ENCODE data around the gene ITIH2.
"Not testable (repeated sequence)": the region's sequence is repeated elsewhere in the genome, so short reads cannot be mapped to it uniquely, and the experiment has no call there.

Gene ITIH2

DNA sequence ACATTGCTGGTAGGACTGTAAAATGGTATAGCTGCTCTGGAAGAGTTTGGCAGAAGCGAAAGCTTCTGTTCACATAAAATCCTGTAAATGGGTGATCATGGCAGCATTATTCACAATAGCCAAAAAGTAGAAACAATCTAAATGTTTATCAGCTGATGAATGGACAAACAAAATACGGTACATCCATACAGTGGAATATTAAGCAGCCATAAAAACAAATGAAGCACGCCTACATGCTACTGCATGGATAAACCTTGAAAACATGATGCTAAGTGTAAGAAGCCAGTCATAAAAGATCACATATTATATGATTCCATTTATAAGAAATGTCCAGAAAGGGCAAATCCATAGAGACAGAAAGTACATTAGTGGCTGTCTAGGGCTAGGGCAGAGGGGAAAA, 52.0 kb downstream of the ITIH2 start:
- Histone ChIP-seq H3K27me3 (ENCODE audit: low read depth, low read length) (no peaks in the 10 kb centered on the region), H3K27ac (ENCODE audit: low read length) (no peak overlapping the region), H3K4me3 (ENCODE audit: low read depth in 1 of 2, low read length in 2 of 2) (no peak overlapping the region), H3K4me1 (ENCODE audit: control insufficient read depth in 1 of 2, insufficient read depth in 2 of 2, low read length in 2 of 2) (no peaks in the 10 kb centered on the region), H3K9me3 (ENCODE audit: control insufficient read depth in 1 of 2, low read length in 2 of 2) (no peaks in the 10 kb centered on the region), H3K36me3 (ENCODE audit: control insufficient read depth in 1 of 2, insufficient read depth in 2 of 2, low read length in 2 of 2) (peaks cover 36 to 69% of the 10 kb centered on the region in 2 donors)

DNA sequence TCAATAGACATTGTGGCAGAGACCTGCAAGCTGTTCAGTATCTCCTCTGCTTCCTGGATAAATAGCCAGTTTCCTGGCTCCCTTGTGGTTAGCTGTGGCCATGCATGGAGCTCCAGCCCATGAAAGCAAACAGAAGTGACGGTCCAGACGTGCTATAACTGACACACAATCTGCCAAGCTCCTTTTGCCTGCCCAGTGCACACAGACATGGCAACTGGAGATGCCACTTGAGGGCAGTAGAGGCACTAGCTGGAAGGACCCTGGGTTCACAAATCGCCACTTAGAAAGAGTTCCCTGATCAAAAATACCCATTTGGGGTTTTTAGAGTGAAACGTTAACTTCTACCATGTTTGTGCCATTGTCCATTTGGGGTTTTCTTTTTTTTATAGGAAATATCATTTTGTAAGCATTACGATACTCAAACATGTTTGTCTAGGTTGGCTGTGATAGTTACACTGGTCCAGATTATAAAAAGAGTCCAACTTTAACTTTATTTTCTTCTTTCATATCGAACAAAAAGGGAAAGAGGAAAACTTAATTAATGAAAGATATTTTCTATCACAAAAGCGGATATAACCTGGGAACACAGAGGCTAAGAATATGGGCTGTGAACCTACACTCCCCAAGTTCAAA, 53.4 kb downstream of the ITIH2 start:
- Histone ChIP-seq H3K9me3 (ENCODE audit: control insufficient read depth in 1 of 2, low read length in 2 of 2) (no peaks in the 10 kb centered on the region), H3K4me1 (ENCODE audit: control insufficient read depth in 1 of 2, insufficient read depth in 2 of 2, low read length in 2 of 2) (no peaks in the 10 kb centered on the region), H3K27ac (ENCODE audit: low read length) (no peak overlapping the region), H3K27me3 (ENCODE audit: low read depth, low read length) (no peaks in the 10 kb centered on the region), H3K36me3 (ENCODE audit: control insufficient read depth in 1 of 2, insufficient read depth in 2 of 2, low read length in 2 of 2) (peaks cover 37 to 79% of the 10 kb centered on the region in 2 donors), H3K4me3 (ENCODE audit: low read depth in 1 of 2, low read length in 2 of 2) (no peak overlapping the region)

- H3K4me3 ChIP-seq (ENCODE audit: low read depth in 1 of 2, low read length in 2 of 2): no peak overlapping the region
- H3K9me3 ChIP-seq (ENCODE audit: control insufficient read depth in 1 of 2, low read length in 2 of 2): no peaks in the 10 kb centered on the region
- no peaks in the 10 kb centered on the region for H3K4me1 ChIP-seq (ENCODE audit: control insufficient read depth in 1 of 2, insufficient read depth in 2 of 2, low read length in 2 of 2)
- H3K27me3 ChIP-seq (ENCODE audit: low read depth, low read length): no peaks in the 10 kb centered on the region
- H3K36me3 ChIP-seq (ENCODE audit: control insufficient read depth in 1 of 2, insufficient read depth in 2 of 2, low read length in 2 of 2): peaks cover 42 to 80% of the 10 kb centered on the region in 2 donors
- no peak overlapping the region for H3K27ac ChIP-seq (ENCODE audit: low read length)
Observed at GRCh38 chr10:7763929-7764328, 60.8 kb downstream of the ITIH2 start.

DNA sequence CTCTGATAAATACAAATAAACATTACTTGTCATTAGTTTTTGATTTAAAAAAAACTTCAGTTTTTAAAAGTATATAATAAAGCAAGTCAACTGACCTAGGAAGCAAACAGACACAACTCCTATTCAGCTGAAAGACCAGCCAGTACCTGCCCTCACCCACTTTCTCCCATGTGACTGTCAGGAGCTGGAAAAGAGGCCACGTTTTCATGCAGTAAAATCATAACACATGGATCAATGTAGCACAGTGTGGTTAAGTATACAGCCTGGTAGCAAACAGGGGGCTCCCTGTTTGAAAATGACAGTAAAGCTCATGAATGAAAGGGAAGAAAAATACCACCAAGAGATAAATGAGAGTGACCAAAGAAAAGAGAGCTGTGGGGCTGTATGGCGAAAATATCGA, 63.1 kb downstream of the ITIH2 start:
- Histone ChIP-seq H3K4me3 (ENCODE audit: low read depth in 1 of 2, low read length in 2 of 2) (no peak overlapping the region), H3K27me3 (ENCODE audit: low read depth, low read length) (no peaks in the 10 kb centered on the region), H3K27ac (ENCODE audit: low read length) (no peak overlapping the region), H3K4me1 (ENCODE audit: control insufficient read depth in 1 of 2, insufficient read depth in 2 of 2, low read length in 2 of 2) (no peaks in the 10 kb centered on the region), H3K9me3 (ENCODE audit: control insufficient read depth in 1 of 2, low read length in 2 of 2) (no peaks in the 10 kb centered on the region), H3K36me3 (ENCODE audit: control insufficient read depth in 1 of 2, insufficient read depth in 2 of 2, low read length in 2 of 2) (peaks cover 45 to 72% of the 10 kb centered on the region in 2 donors)

DNA sequence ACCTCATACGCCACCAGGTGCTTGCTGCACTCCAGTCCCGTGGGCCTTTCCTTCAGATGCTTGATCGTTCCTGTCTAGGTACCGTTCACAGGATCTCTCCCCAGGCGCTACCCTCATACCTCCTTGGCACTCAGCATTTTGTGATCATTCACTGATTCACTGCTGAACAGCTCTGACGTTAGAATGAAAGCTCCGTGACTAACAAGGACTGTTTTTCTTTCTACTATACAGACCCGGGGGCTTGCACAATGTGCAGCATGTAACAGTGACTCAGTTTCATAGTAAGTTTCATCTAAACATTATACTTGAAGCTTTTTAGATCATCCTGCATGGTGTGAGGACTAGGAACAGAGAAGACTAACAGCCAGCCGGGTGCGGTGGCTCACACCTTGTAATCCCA, 64.1 kb downstream of the ITIH2 start:
- peaks cover 43 to 69% of the 10 kb centered on the region in 2 donors for H3K36me3 ChIP-seq (ENCODE audit: control insufficient read depth in 1 of 2, insufficient read depth in 2 of 2, low read length in 2 of 2)
- H3K9me3 ChIP-seq (ENCODE audit: control insufficient read depth in 1 of 2, low read length in 2 of 2): no peaks in the 10 kb centered on the region
- no peak overlapping the region for H3K27ac ChIP-seq (ENCODE audit: low read length)
- H3K27me3 ChIP-seq (ENCODE audit: low read depth, low read length): no peaks in the 10 kb centered on the region
- no peaks in the 10 kb centered on the region for H3K4me1 ChIP-seq (ENCODE audit: control insufficient read depth in 1 of 2, insufficient read depth in 2 of 2, low read length in 2 of 2)
- H3K4me3 ChIP-seq (ENCODE audit: low read depth in 1 of 2, low read length in 2 of 2): no peak overlapping the region

GRCh38 chr10:7768417-7768816, 65.3 kb downstream of the ITIH2 start:
- Histone ChIP-seq H3K4me1 (ENCODE audit: control insufficient read depth in 1 of 2, insufficient read depth in 2 of 2, low read length in 2 of 2) (no peaks in the 10 kb centered on the region), H3K36me3 (ENCODE audit: control insufficient read depth in 1 of 2, insufficient read depth in 2 of 2, low read length in 2 of 2) (peaks cover 44 to 57% of the 10 kb centered on the region in 2 donors), H3K27ac (ENCODE audit: low read length) (no peak overlapping the region), H3K9me3 (ENCODE audit: control insufficient read depth in 1 of 2, low read length in 2 of 2) (no peaks in the 10 kb centered on the region), H3K4me3 (ENCODE audit: low read depth in 1 of 2, low read length in 2 of 2) (no peak overlapping the region), H3K27me3 (ENCODE audit: low read depth, low read length) (no peaks in the 10 kb centered on the region)

GRCh38 chr10:7773845-7774801, 71.0 kb downstream of the ITIH2 start:
- Histone ChIP-seq H3K4me3 (ENCODE audit: low read depth in 1 of 2, low read length in 2 of 2) (no peak overlapping the region), H3K9me3 (ENCODE audit: control insufficient read depth in 1 of 2, low read length in 2 of 2) (no peaks in the 10 kb centered on the region), H3K4me1 (ENCODE audit: control insufficient read depth in 1 of 2, insufficient read depth in 2 of 2, low read length in 2 of 2) (no peaks in the 10 kb centered on the region), H3K27me3 (ENCODE audit: low read depth, low read length) (no peaks in the 10 kb centered on the region), H3K36me3 (ENCODE audit: control insufficient read depth in 1 of 2, insufficient read depth in 2 of 2, low read length in 2 of 2) (peaks cover 32 to 58% of the 10 kb centered on the region in 2 donors), H3K27ac (ENCODE audit: low read length) (no peak overlapping the region)

GRCh38 chr10:7776777-7777176, 73.7 kb downstream of the ITIH2 start:
- Histone ChIP-seq H3K4me1 (ENCODE audit: control insufficient read depth in 1 of 2, insufficient read depth in 2 of 2, low read length in 2 of 2) (no peaks in the 10 kb centered on the region), H3K27me3 (ENCODE audit: low read depth, low read length) (no peaks in the 10 kb centered on the region), H3K9me3 (ENCODE audit: control insufficient read depth in 1 of 2, low read length in 2 of 2) (no peaks in the 10 kb centered on the region), H3K36me3 (ENCODE audit: control insufficient read depth in 1 of 2, insufficient read depth in 2 of 2, low read length in 2 of 2) (peaks cover 30 to 60% of the 10 kb centered on the region in 2 donors), H3K27ac (ENCODE audit: low read length) (no peak overlapping the region), H3K4me3 (ENCODE audit: low read depth in 1 of 2, low read length in 2 of 2) (no peak overlapping the region)

DNA sequence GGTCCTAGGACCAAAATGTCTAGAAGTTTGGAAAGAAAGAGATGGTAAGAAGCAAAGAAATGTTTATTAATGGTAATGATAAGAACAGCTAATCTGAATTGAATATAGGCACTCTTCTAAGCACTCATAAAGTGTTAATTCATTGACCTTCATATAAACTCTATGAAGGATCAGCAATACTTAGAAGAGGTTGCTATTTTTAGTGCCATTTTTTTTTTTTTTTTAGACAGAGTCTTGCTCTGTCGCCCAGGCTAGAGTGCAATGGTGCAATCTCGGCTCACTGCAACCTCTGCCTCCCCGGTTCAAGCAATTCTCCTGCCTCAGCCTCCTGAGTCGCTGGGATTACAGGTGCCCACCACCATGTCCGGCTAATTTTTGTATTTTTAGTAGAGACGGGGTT, 79.1 kb downstream of the ITIH2 start:
- not testable (repeated sequence) for H3K27ac ChIP-seq (ENCODE audit: low read length); H3K9me3 ChIP-seq (ENCODE audit: control insufficient read depth in 1 of 2, low read length in 2 of 2); H3K27me3 ChIP-seq (ENCODE audit: low read depth, low read length); H3K4me3 ChIP-seq (ENCODE audit: low read depth in 1 of 2, low read length in 2 of 2)
- peaks cover 15 to 34% of the 10 kb centered on the region in 2 donors for H3K36me3 ChIP-seq (ENCODE audit: control insufficient read depth in 1 of 2, insufficient read depth in 2 of 2, low read length in 2 of 2)
- H3K4me1 ChIP-seq (ENCODE audit: control insufficient read depth in 1 of 2, insufficient read depth in 2 of 2, low read length in 2 of 2): peaks cover 0 to 13% of the 10 kb centered on the region in 2 donors

GRCh38 chr10:7786430-7786829, 83.3 kb downstream of the ITIH2 start:
- no peak overlapping the region for H3K27ac ChIP-seq (ENCODE audit: low read length)
- peaks cover 7 to 34% of the 10 kb centered on the region in 2 donors for H3K4me1 ChIP-seq (ENCODE audit: control insufficient read depth in 1 of 2, insufficient read depth in 2 of 2, low read length in 2 of 2)
- no peaks in the 10 kb centered on the region for H3K36me3 ChIP-seq (ENCODE audit: control insufficient read depth in 1 of 2, insufficient read depth in 2 of 2, low read length in 2 of 2)
- no peaks in the 10 kb centered on the region for H3K27me3 ChIP-seq (ENCODE audit: low read depth, low read length)
- H3K4me3 ChIP-seq (ENCODE audit: low read depth in 1 of 2, low read length in 2 of 2): peak overlapping the region; percentile 87 to 97
- H3K9me3 ChIP-seq (ENCODE audit: control insufficient read depth in 1 of 2, low read length in 2 of 2): no peaks in the 10 kb centered on the region

DNA sequence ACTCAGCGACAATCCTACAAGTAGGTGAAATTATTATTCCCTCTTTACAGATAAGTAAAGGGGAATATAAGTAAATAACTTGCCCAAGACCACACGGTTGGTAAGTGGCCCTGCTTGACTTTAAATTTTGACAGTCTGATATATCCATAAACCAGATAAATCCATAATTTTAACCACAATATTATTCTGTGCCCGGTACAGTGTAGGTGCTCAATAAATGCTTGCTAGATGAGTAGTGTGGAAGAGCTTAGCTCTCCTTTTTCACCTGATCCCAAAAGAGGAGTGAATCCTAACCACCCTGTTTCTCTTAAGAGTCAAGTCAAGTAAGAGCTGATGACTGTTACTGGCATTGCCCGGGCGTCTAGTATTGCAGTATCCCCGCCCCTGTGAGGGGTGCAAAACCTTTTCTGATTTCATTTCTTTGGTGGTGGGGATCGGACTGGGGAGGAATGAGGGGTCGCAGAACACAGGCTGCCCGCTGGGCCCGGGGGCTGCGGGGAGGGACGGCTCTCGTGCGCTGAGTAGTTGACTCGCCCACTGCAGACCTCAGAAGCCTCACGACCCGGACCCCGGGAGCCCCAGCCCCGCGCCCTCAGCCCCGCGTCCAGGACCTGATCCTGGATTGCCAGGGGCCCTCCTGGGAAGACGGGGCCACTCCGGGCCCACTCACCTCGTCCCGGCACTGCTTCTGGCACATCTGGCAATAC, 84.2 kb downstream of the ITIH2 start:
- Histone ChIP-seq H3K27ac (ENCODE audit: low read length) (peak overlapping the region; percentile 67), H3K4me3 (ENCODE audit: low read depth in 1 of 2, low read length in 2 of 2) (peak overlapping the region; percentile 87 to 97), H3K4me1 (ENCODE audit: control insufficient read depth in 1 of 2, insufficient read depth in 2 of 2, low read length in 2 of 2) (peaks cover 7 to 39% of the 10 kb centered on the region in 2 donors), H3K9me3 (ENCODE audit: control insufficient read depth in 1 of 2, low read length in 2 of 2) (no peaks in the 10 kb centered on the region), H3K27me3 (ENCODE audit: low read depth, low read length) (no peaks in the 10 kb centered on the region), H3K36me3 (ENCODE audit: control insufficient read depth in 1 of 2, insufficient read depth in 2 of 2, low read length in 2 of 2) (no peaks in the 10 kb centered on the region)
